ENCODE results near the gene TMSB10.
A peak's percentile ranks its signal among the peaks of the same experiment; 100 is the strongest.

Gene TMSB10

GRCh38 chr2:84905181-84906107 lies at the start of gene TMSB10:
Gene TMSB10 (plus strand): TSS chr2:84905656.
- TF ChIP-seq, protein P1, sequence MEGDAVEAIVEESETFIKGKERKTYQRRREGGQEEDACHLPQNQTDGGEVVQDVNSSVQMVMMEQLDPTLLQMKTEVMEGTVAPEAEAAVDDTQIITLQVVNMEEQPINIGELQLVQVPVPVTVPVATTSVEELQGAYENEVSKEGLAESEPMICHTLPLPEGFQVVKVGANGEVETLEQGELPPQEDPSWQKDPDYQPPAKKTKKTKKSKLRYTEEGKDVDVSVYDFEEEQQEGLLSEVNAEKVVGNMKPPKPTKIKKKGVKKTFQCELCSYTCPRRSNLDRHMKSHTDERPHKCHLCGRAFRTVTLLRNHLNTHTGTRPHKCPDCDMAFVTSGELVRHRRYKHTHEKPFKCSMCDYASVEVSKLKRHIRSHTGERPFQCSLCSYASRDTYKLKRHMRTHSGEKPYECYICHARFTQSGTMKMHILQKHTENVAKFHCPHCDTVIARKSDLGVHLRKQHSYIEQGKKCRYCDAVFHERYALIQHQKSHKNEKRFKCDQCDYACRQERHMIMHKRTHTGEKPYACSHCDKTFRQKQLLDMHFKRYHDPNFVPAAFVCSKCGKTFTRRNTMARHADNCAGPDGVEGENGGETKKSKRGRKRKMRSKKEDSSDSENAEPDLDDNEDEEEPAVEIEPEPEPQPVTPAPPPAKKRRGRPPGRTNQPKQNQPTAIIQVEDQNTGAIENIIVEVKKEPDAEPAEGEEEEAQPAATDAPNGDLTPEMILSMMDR (IDR thresholded peaks at IDR 0.05): peak; percentile 14; the same call in 1 of the 2 replicates
- no peak for TF ChIP-seq ZFX (IDR thresholded peaks at IDR 0.05; ENCODE audit: borderline replicate concordance)
- H3K27ac ChIP-seq: peak within 1 kb of the TSS; percentile 96

DNA sequence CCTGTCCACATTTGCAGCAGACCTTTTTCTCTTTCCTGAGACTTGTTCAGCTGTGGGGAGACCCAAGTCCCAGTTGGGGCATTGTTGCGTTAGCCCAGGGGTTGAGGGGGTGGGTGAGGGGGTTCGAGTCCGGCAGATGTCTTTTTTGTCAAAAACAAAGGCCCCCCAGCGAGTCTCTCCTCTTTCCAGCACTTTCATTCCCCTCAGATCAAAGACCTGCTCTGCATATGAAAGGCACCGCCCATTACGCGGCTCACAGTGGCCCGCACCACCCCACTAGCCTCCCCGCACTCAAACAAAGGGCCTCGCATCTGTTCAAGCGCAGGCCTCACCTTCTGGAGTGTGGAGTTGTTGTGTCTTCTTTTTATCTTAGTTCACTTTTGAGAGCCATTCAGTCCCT lies 49.7 kb upstream of the TMSB10 start:
- TF ChIP-seq ZFX (IDR thresholded peaks at IDR 0.05; ENCODE audit: borderline replicate concordance): no peak
- TF ChIP-seq, protein P1 (IDR thresholded peaks at IDR 0.05): no peak
- H3K27ac ChIP-seq: no peak overlapping the region

GRCh38 chr2:84856787-84857186 lies 48.7 kb upstream of the TMSB10 start:
- TF ChIP-seq, protein P1 (IDR thresholded peaks at IDR 0.05): no peak
- TF ChIP-seq ZFX (IDR thresholded peaks at IDR 0.05; ENCODE audit: borderline replicate concordance): no peak
- no peak overlapping the region for H3K27ac ChIP-seq

GRCh38 chr2:84857566-84857965 lies 47.9 kb upstream of the TMSB10 start:
- no peak overlapping the region for H3K27ac ChIP-seq
- TF ChIP-seq, protein P1 (IDR thresholded peaks at IDR 0.05): no peak
- no peak for TF ChIP-seq ZFX (IDR thresholded peaks at IDR 0.05; ENCODE audit: borderline replicate concordance)

- no peak for TF ChIP-seq ZFX (IDR thresholded peaks at IDR 0.05; ENCODE audit: borderline replicate concordance)
- TF ChIP-seq, protein P1 (IDR thresholded peaks at IDR 0.05): 0 out of 2 replicates have a peak, but pooled peaks have one; percentile 17
- H3K27ac ChIP-seq: no peak overlapping the region
Observed at GRCh38 chr2:84858123-84858522, 47.3 kb upstream of the TMSB10 start.

GRCh38 chr2:84858937-84859336 lies 46.5 kb upstream of the TMSB10 start:
- no peak overlapping the region for H3K27ac ChIP-seq
- TF ChIP-seq, protein P1 (IDR thresholded peaks at IDR 0.05): no peak
- TF ChIP-seq ZFX (IDR thresholded peaks at IDR 0.05; ENCODE audit: borderline replicate concordance): no peak

DNA sequence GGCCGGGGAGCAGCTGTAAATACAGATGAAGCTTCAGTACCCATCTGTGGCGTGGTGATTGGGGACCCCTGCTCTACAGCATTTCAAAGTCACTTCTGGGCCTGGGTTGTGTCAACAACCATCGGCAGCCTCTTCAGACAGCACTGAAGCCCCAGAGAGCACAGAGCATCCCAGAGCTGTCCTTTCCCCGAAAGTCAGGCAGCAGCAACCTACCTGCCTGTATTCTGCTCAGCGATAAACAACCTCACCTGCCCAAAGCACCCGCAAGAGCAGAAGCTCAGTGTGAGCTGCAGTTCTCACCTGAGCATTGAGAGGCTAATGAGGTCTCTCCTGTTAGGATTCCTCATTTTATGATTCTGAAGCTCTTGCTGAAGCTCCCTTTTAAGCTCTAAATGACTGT lies 43.9 kb upstream of the TMSB10 start:
- TF ChIP-seq, protein P1 (IDR thresholded peaks at IDR 0.05): no peak
- TF ChIP-seq ZFX (IDR thresholded peaks at IDR 0.05; ENCODE audit: borderline replicate concordance): no peak
- no peak overlapping the region for H3K27ac ChIP-seq
